NCI-H1417 (cell line): Measurements from ENCODE around the gene ST6GALNAC3.
A peak's percentile ranks its signal among the peaks of the same experiment; 100 is the strongest.

ENCODE experiments used
- DNase-seq, 3 experiments: peaks; one replicate each; lab custom pipeline; 2025; lab: John Stamatoyannopoulos, UW

The ST6GALNAC3 gene

GRCh38 chr1:76287917-76288316 lies 213.4 kb downstream of the ST6GALNAC3 start:
- no peak for DNase-seq

DNA sequence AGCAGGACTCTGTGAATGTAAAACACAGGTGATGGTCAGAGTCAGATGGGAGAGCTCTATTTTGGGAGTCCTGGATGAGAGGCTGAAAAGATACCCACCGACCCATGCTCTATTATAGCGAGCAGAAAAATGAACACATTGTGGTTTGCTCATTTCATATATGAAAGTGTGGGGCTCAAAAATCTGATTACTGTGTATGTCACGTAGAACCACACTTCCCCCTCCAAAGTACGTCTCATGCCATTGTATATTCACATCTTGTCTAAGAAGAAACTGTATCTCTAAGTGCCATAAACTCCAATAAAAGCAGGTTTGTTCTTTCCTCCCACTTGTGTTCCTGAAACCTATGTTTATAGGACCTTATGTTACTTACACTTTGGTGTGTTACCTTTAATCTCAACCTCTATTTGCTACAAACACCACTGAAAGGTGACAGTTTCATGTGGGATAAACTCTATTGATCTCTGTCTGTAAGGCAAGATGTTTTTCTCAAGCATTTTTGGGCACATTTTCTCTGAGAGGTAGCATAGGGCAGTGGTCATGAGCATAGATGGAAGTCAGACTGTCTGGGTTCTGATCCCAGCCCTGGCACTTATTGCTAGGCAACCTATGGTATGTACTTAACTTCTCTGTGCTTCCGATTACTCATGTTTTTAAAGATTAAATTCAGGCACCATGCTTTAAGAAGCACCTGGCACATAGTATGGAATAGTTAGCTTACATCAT lies 214.4 kb downstream of the ST6GALNAC3 start:
- no peak for DNase-seq

- DNase-seq, result no peak
Measured at GRCh38 chr1:76289692-76290091, 215.1 kb downstream of the ST6GALNAC3 start.

GRCh38 chr1:76290271-76290670 lies 215.7 kb downstream of the ST6GALNAC3 start:
- no peak for DNase-seq

- DNase-seq, result no peak
Measured at GRCh38 chr1:76291191-76291590, 216.6 kb downstream of the ST6GALNAC3 start.

DNA sequence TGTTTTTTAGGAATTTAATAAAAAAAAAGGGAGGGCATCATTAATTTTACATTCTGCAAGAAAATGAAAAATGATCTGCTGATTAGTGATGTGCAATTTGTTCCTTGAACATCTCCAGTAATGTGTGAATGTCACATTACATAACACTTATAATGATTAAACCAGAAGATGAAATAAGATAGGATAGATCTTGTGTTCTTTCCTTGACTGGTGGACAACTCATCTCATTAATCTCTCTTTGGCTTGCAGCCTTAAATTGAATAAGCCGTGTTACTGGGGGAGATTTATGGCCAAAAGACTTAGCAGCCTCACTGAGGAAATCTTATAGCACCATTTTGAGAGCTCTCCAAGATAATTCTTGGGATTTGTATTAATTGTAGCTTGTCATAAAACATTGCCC lies 217.2 kb downstream of the ST6GALNAC3 start:
- DNase-seq, result peak in 1 of 3 experiments; percentile 24

DNA sequence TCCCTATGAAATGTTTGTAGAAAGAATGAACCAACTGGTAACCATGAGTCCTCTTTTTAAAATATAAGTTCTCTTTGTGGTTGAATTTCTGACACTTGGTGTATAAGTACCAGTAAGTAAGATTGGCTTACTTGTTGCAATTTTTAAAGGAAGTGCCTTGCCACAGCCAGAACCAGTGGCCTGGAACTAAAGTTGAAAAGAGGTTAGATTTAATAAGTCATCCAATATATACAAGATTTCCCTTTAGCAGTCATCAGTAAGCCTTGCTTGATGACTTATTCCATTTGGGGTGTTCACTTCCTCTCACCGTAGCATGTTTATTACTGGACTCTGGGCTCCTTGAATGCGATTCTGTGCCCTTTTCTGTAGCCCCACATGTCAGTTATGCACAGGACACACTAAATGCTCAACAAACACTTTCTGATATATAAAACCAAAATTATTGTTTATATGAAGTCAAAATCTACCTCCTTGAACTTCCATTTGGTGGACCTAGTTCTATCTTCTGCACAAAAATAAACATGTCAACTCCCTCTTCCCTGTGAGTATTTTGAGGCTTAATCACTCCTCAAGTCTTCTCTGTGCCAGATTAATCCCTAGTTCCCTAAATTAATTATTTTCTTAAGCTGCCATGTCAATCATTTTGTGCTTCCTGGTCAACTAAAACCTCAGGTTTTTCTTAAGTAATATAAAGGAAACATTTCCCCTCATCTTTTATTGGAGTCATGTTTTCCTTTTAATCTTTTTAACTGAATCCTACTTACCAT lies 218.1 kb downstream of the ST6GALNAC3 start:
- no peak for DNase-seq

- DNase-seq, result no peak
Measured at GRCh38 chr1:76293831-76294230, 219.3 kb downstream of the ST6GALNAC3 start.

- peak; percentile 14 to 82 (median 65) for DNase-seq
Measured at GRCh38 chr1:76294482-76295194, 220.1 kb downstream of the ST6GALNAC3 start.

GRCh38 chr1:76298399-76298798 lies 223.9 kb downstream of the ST6GALNAC3 start:
- DNase-seq, result no peak

DNA sequence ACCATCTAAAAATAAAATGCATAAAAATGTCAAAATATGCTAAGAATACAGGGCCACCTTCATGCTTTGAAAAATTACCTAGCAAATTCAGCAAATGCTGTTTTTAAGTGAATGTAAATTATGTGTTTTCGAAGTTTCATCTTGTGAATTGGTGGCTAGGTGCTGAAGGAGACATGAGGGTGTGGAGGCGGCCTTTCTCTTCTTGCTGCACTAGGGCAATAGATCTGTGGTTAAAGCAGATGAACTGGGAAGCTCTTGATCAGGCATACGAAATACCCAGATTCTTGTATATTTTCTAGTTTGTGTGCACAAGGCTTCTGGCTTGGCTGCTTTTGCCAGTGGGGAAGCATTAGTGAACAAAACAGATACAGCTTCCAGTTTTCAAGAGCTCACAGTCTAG lies 224.5 kb downstream of the ST6GALNAC3 start:
- no peak for DNase-seq

GRCh38 chr1:76300556-76300955 lies 226.0 kb downstream of the ST6GALNAC3 start:
- no peak for DNase-seq

DNA sequence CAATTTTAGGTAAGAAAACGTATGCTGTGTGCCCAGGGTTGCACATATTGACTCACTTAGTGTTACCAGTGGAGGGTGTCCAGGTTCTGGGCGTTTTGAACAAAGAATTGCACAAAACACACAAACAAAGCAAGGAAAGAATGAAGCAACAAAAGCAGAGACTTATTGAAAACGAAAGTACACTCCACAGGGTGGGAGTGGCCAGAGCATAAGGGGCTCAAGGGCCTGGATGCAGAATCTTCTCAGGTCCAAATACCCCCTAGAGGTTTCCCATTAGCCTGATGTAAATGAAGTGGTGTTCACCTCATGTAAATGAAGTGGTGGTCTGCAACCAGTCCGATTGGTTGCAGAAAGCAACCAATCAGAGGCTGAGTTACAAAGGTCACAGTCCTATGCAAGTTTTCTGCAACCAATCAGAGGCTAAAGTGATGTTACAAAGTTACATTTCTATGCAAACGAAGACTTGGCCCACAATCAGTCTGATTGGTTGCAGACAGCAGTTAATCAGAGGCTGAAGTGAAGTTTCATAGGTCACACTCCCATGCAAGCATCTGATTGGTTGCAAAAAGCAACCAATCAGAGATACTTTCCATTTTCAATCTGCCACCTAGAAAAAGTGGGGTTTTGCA lies 228.3 kb downstream of the ST6GALNAC3 start:
- DNase-seq, result no peak

DNA sequence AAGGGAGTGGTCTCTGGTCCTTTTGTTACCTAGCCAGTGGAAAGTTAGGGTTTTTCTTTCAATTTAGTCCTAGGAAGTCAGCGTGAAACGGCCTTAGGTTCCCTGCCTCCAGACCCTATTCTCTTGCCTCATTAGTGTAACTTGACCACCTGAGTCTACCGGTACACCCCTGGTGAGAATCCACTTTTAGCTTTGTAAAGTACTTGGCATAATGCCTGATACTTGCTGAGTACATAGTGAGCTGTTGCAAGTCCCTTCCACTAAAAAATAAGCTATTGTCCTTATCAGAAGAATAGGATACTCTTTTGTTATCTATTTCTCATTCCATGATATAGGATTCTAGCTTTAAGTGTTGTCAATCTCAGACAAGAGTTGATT lies 228.8 kb downstream of the ST6GALNAC3 start:
- DNase-seq, result peak; percentile 50 to 89 (median 51)

GRCh38 chr1:76313304-76313703 lies 238.8 kb downstream of the ST6GALNAC3 start:
- DNase-seq, result no peak

DNA sequence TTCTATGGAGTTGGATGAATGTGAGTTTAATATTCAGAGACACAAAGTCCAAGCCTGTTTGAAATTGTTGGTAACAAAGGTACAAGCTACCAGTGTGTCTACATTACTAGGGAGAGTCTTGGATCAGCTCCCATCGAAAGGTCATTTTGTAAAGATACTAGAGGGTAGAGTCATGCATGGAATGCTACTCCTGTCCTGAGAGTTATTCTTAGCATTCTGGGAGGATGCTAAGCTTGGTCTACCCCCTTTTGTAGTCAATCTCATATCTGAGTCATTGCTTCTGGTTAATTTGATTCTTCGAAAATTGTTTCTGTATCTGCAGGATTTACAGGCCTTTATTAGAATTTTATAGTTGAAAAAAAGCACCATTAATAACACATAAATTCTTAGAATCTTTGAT lies 240.2 kb downstream of the ST6GALNAC3 start:
- DNase-seq, result no peak

- no peak for DNase-seq
Measured at GRCh38 chr1:76317299-76317900, 242.9 kb downstream of the ST6GALNAC3 start.

GRCh38 chr1:76330991-76331603 lies 256.6 kb downstream of the ST6GALNAC3 start:
- DNase-seq, result peak; percentile 42 to 79 (median 64)

DNA sequence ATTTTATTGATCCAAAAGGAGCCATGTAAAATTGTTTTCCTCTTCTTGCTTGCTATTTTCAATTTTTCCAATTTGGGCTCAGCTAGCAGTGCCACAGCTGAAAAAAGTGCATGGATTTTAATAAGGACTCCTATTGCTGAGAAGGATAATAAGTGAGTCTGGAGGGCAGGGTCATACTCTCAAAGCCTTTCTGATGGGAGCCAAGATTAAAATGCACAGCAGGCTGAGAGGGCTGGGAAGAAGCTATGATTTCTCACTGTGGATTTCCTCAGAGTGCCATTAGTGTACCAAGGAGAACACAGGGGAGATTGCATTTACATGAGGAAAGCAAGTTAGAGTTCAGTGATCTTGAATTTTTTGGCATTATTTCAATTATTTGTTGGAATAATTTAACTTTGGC lies 261.3 kb downstream of the ST6GALNAC3 start:
- no peak for DNase-seq

DNA sequence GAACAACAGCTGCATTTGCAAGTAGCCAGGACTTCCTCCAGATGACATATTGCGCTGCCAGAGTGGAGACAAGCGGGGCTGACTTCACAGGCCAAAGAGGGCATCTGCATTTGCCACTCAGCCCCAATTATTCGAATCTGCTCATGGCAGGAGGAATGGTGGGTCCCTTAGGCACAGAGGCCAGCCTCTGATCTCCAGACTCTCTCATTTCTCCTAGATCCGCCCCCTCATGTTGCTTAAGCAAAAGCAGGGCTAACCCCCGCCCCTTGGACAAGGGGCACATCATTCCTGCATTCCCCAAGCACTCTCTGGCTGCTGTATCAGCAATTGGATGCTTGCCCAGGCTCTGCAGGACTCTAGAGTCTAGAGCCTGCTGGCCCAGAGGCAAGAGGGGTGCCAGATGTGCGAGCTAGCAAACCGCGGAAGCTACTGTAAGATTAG lies 262.4 kb downstream of the ST6GALNAC3 start:
- DNase-seq, result peak in 2 of 3 experiments; percentile 1 to 25

GRCh38 chr1:76337542-76338219 lies 263.1 kb downstream of the ST6GALNAC3 start:
- DNase-seq, result no peak
